Uterus (tissue), 2 donors: ENCODE results near the gene PRKN.

Experiments
- CTCF ChIP-seq, 4 experiments: fragments of 200-600 bp in 2 of 4; fragments of 450-650 bp in 2 of 4; sonication (generic) in 2 of 4; IDR thresholded peaks; one replicate each; pipeline ENCODE4 v1.5.1; 2016 to 2019; ENCODE audit warnings: antibody characterized with exemption in 4 of 4, mild to moderate bottlenecking in 2 of 4, moderate library complexity in 1 of 4
- POLR2A ChIP-seq, 2 donors: fragments of 450-650 bp; IDR thresholded peaks; one replicate each; pipeline ENCODE4 v1.6.1; 2016; ENCODE audit warnings: antibody characterized with exemption in 2 of 2, mild to moderate bottlenecking in 1 of 2, moderate library complexity in 1 of 2

DNA sequence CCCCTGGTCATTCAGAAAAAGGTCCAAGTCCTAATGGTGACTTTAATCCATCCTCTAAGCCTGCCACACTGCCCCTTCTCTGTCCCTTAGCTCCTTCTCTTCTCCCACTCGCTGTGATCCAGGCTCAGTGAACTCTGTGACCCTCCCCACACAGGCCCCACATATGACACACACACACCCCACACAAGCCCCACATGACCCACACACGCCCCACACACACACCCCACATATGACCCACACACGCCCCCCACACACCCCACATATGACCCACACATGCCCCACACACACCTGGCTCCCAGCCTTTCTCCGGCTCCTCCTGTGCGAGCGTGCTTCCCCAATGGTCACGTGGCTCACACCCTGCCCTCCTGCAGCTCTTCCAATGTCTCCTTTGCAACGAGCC is 925.3 kb downstream of the PRKN start:
- TF ChIP-seq POLR2A (IDR thresholded peaks at IDR 0.05), result no peak
- no peak for TF ChIP-seq CTCF (IDR thresholded peaks at IDR 0.05)
